Measurements from ENCODE around the gene CD302. TPM values are rescaled to one million over a fixed set of nuclear protein-coding genes. Genes with fewer than 3 reads are reported as not detected.

Gene CD302
- total and polyA plus RNA-seq, 2 donors (not counting 3 experiments of a cell fraction or from before 2014, with no cell fraction given), result 10.4 to 10.6 TPM

- ChIA-PET CTCF (interaction anchor here (0.6 kb wide), 1 partner anchor 118 kb away, joined by 3 read pairs; no protein-coding TSS in a partner anchor), POLR2A (no interaction called here)
- dilution Hi-C loops (cut with MboI; ENCODE audit: extremely low pct_ligation_motif_present, low sequenced_read_pairs) (no loop called here), intact Hi-C loops (cut with micrococcal nuclease) (no loop called here)
- no peaks in the 10 kb centered on the region for H3K9me1 ChIP-seq (replicated peaks; ENCODE audit: control insufficient read depth, extremely low read depth, insufficient read depth, low read length)
- H3K9me3 ChIP-seq (replicated peaks; ENCODE audit: control insufficient read depth, insufficient read depth, low read length), result no peaks in the 10 kb centered on the region
- FAIRE-seq (no peak), DNase-seq (ENCODE audit: low read depth, low spot score) (no peak)
- no peaks in the 10 kb centered on the region for H4K20me1 ChIP-seq (replicated peaks; ENCODE audit: control insufficient read depth, extremely low read depth, insufficient read depth, low read length)
- no TSS peak for BruUV-seq (replicated peaks)
- H3K27me3 ChIP-seq (ENCODE audit: control insufficient read depth in 2 of 2, insufficient read depth in 2 of 2, low read length in 2 of 2), result no peaks in the 10 kb centered on the region
- no peak overlapping the region for H3K27ac ChIP-seq (ENCODE audit: insufficient read depth, low read depth, low read length)
- H2AFZ ChIP-seq (ENCODE audit: low read depth, low read length), result no peak overlapping the region
- H3K36me3 ChIP-seq (ENCODE audit: control insufficient read depth in 2 of 2, extremely low read depth in 1 of 2, insufficient read depth in 2 of 2, low read length in 2 of 2), result no peaks in the 10 kb centered on the region
- H3K4me3 ChIP-seq (replicated peaks in 1 of 3; ENCODE audit: insufficient read depth in 1 of 3, low read depth in 1 of 3, low read length in 3 of 3), result no peak overlapping the region
- no peaks in the 10 kb centered on the region for H3K79me2 ChIP-seq (ENCODE audit: control insufficient read depth, insufficient read depth, low read length)
- no peak for TF ChIP-seq POLR2AphosphoS5 (IDR thresholded peaks at IDR 0.05; ENCODE audit: insufficient read depth, low read depth, low read length)
- no peak for TF ChIP-seq JUN (IDR thresholded peaks at IDR 0.05; ENCODE audit: borderline replicate concordance, insufficient read depth, insufficient read length, low read depth)
- no peak for TF ChIP-seq POLR2A (IDR thresholded peaks at IDR 0.05; ENCODE audit: low read depth, low read length)
- TF ChIP-seq, protein P1, sequence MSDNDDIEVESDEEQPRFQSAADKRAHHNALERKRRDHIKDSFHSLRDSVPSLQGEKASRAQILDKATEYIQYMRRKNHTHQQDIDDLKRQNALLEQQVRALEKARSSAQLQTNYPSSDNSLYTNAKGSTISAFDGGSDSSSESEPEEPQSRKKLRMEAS (IDR thresholded peaks at IDR 0.05; ENCODE audit: insufficient read depth, insufficient read length), result no peak
- no peak for TF ChIP-seq FOS (IDR thresholded peaks at IDR 0.05; ENCODE audit: borderline replicate concordance, insufficient read depth, low read length)
- no peak for TF ChIP-seq MYC (IDR thresholded peaks at IDR 0.05; ENCODE audit: low read depth, low read length)
- TF ChIP-seq, protein P2, sequence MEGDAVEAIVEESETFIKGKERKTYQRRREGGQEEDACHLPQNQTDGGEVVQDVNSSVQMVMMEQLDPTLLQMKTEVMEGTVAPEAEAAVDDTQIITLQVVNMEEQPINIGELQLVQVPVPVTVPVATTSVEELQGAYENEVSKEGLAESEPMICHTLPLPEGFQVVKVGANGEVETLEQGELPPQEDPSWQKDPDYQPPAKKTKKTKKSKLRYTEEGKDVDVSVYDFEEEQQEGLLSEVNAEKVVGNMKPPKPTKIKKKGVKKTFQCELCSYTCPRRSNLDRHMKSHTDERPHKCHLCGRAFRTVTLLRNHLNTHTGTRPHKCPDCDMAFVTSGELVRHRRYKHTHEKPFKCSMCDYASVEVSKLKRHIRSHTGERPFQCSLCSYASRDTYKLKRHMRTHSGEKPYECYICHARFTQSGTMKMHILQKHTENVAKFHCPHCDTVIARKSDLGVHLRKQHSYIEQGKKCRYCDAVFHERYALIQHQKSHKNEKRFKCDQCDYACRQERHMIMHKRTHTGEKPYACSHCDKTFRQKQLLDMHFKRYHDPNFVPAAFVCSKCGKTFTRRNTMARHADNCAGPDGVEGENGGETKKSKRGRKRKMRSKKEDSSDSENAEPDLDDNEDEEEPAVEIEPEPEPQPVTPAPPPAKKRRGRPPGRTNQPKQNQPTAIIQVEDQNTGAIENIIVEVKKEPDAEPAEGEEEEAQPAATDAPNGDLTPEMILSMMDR (IDR thresholded peaks at IDR 0.05; ENCODE audit: extremely low read depth in 1 of 2, insufficient read depth in 1 of 2, low read depth in 1 of 2, low read length in 2 of 2), result no peak
- TF ChIP-seq EZH2 (IDR thresholded peaks at IDR 0.05; ENCODE audit: borderline replicate concordance, low read depth, low read length, severe bottlenecking), result no peak
- TF ChIP-seq GATA2 (IDR thresholded peaks at IDR 0.05; ENCODE audit: insufficient read depth, insufficient read length, low read depth, low read length), result no peak
- H3K4me2 ChIP-seq (ENCODE audit: insufficient read depth, low read length), result no peak overlapping the region
- no peaks in the 10 kb centered on the region for H3K4me1 ChIP-seq (ENCODE audit: control insufficient read depth, extremely low read depth, insufficient read depth, low read length)
- no peak overlapping the region for H3K9ac ChIP-seq (replicated peaks; ENCODE audit: extremely low read depth, insufficient read depth, low read length)
Measured at GRCh38 chr2:159802673-159803072, 4.7 kb upstream of the CD302 start.

Measured in endothelial cell of umbilical vein (primary cell).